ENCODE results near the gene ZNF225.

GRCh38 chr19:44076325-44076724 lies 36.9 kb upstream of the ZNF225 start:
- TF ChIP-seq CTCF (IDR thresholded peaks at IDR 0.05) (no peak), POLR2A (IDR thresholded peaks at IDR 0.05) (no peak), POLR2AphosphoS5 (IDR thresholded peaks at IDR 0.05; ENCODE audit: insufficient read depth in 1 of 2, low read depth in 1 of 2) (no peak)
